Activated CD8-positive, alpha-beta memory T cell treated with anti-CD3 and anti-CD28 coated beads, Interleukin-2, amount 10 ng/mL, durations not matched to agents 7 days and 5 days (primary cell): Measurements from ENCODE around the gene PTGES3. TPM values are rescaled to one million over a fixed set of nuclear protein-coding genes. Genes with fewer than 3 reads are reported as not detected.
A peak's percentile ranks its signal among the peaks of the same experiment; 100 is the strongest.

ENCODE experiments used
- ATAC-seq: fragments of 150-1000 bp; cut with Tn5 transposase; one replicate; pipeline ENCODE4 v1.10.0; 2021; ENCODE audit warnings: moderate library complexity
- CTCF ChIA-PET: fragments of 350-600 bp; sonication (Branson Sonifier 250); formaldehyde crosslinking; loops from one replicate; lab custom pipeline; 2021; ENCODE audit warnings: antibody characterized with exemption; lab: Charles Lee
- DNase-seq: peaks from one replicate; pipeline ENCODE4 v3.0.0-alpha.2; 2020
- H3K27ac Mint-ChIP-seq: one replicate; pipeline ENCODE4 v1.8.0; 2021; ENCODE audit warnings: mild to moderate bottlenecking, mixed read lengths
- H3K27me3 Mint-ChIP-seq: one replicate; pipeline ENCODE4 v1.8.0; 2021; ENCODE audit warnings: mixed read lengths
- H3K36me3 Mint-ChIP-seq: one replicate; pipeline ENCODE4 v1.8.0; 2021; ENCODE audit warnings: mild to moderate bottlenecking, mixed read lengths
- H3K4me1 Mint-ChIP-seq: one replicate; pipeline ENCODE4 v1.8.0; 2021; ENCODE audit warnings: mixed read lengths
- H3K4me3 Mint-ChIP-seq: one replicate; pipeline ENCODE4 v1.8.0; 2021; ENCODE audit warnings: mild to moderate bottlenecking, moderate library complexity, mixed read lengths
- H3K9me3 Mint-ChIP-seq: one replicate; pipeline ENCODE4 v1.8.0; 2022; ENCODE audit warnings: low read depth, mixed read lengths
- total RNA-seq, 2 experiments: library from RNA; stranded (reverse); gene quantifications; one replicate each; pipeline ENCODE4 v1.2.3, GENCODE V29; 2021

PTGES3 gene
- total RNA-seq, 2 experiments from 2014 or later = 241 to 268 TPM

GRCh38 chr12:56628671-56629458 lies 59.2 kb downstream of the PTGES3 start:
- H3K36me3 Mint-ChIP-seq = peaks cover 28% of the 10 kb centered on the region
- H3K9me3 Mint-ChIP-seq = no peaks in the 10 kb centered on the region
- CTCF ChIA-PET = interaction anchor here (0.7 to 3.6 kb wide), 17 partner anchors 8 to 501 kb away, joined by 3 to 21 read pairs (median 5); partner anchors contain the start of genes ATP5F1B, ESYT1, NACA and PTGES3

GRCh38 chr12:56626701-56627100 lies 61.4 kb downstream of the PTGES3 start:
- Mint-ChIP-seq H3K27me3 (no peaks in the 10 kb centered on the region), H3K9me3 (no peaks in the 10 kb centered on the region), H3K36me3 (peaks cover 33% of the 10 kb centered on the region), H3K4me1 (peaks cover 64% of the 10 kb centered on the region), H3K4me3 (no peak overlapping the region), H3K27ac (peak overlapping the region; percentile 69)
- CTCF ChIA-PET = interaction anchor here (1.4 to 3.6 kb wide), 3 partner anchors 10 to 113 kb away, joined by 3 to 21 read pairs (median 5); no protein-coding TSS in a partner anchor
- ATAC-seq = no peak
- no peak for DNase-seq

More at GRCh38 chr12:56628671-56629458, 59.2 kb downstream of the PTGES3 start:
- Mint-ChIP-seq H3K4me3 (peak overlapping the region; percentile 92), H3K27me3 (no peaks in the 10 kb centered on the region), H3K4me1 (peaks cover 73% of the 10 kb centered on the region), H3K27ac (peak overlapping the region; percentile 93)
- ATAC-seq (peak; percentile 16), DNase-seq (peak; percentile 86)

DNA sequence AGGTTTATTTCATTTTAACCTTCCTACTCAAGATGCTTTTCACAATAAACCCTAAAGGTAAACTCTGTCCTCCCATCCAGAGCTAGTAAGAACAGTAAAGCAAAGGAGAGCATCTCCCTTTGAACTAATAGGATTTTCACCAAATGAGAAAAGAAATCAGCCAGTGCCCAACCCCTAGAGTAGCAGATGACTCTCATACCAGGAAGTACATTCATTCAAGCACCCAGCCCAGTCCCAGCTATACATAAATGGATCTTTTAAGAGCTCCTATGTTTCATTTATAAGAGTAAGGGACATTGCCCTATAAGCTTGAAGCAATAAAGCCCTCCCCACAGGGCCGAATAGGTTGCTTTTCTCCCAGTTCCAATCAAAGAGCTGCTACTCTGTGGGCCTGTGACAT lies 65.5 kb downstream of the PTGES3 start:
- Mint-ChIP-seq H3K27ac (no peak overlapping the region), H3K4me1 (peaks cover 46% of the 10 kb centered on the region), H3K9me3 (no peaks in the 10 kb centered on the region), H3K36me3 (peaks cover 38% of the 10 kb centered on the region), H3K4me3 (no peak overlapping the region), H3K27me3 (no peaks in the 10 kb centered on the region)
- no peak for ATAC-seq
- DNase-seq = no peak
- CTCF ChIA-PET = interaction anchor here (0.9 to 5.0 kb wide), 2 partner anchors 13 to 109 kb away, joined by 3 to 34 read pairs; no protein-coding TSS in a partner anchor

DNA sequence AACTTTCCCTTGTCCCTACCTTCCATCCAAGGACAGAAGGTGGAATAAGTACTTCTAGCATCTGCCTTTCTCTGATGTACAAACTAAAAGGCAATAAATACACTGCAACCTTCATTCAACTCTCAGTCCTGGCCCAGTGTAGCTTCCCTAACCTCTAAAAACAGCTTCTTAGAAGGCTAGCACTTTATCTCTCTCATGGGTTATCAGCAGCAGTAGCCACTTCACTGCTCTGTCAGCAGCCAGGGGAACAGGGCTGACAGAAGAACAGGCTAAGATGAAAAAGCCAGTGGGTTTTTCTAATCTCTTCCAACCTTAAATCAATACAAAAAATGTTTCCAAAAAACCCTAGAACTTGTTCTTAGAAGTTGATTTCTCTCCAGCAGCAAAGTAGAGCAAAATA lies 71.2 kb downstream of the PTGES3 start:
- peak overlapping the region; percentile 42 for H3K27ac Mint-ChIP-seq

DNA sequence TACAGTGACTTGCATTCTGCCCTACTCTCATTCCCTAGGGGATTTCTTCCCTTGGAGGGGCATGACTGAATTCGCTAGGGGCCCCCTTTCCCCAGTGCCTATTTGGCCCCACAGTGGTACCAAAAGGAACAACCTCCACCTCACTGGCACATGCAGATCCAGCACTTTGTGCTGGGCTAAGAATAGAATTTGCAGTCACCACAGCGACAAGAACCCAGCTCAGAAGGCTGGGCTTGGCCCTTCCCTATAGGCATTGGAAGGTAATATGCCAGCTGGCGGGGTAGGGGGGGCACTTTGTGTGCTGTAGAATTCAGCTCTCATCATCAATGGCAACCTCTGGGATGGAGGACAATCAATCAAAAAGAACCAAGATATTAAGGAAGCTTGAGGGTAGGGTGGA lies 71.8 kb downstream of the PTGES3 start:
- CTCF ChIA-PET = interaction anchor here (0.6 to 1.7 kb wide), 2 partner anchors 8 to 13 kb away, joined by 4 to 6 read pairs; no protein-coding TSS in a partner anchor
- no peak overlapping the region for H3K27ac Mint-ChIP-seq

More for the DNA sequence above, 71.2 kb downstream of the PTGES3 start:
- ATAC-seq (no peak), DNase-seq (no peak)
- Mint-ChIP-seq H3K36me3 (peaks cover 57% of the 10 kb centered on the region), H3K9me3 (no peaks in the 10 kb centered on the region), H3K4me3 (no peak overlapping the region), H3K27me3 (no peaks in the 10 kb centered on the region), H3K4me1 (peaks cover 7% of the 10 kb centered on the region)
- CTCF ChIA-PET = interaction anchor here (0.6 to 1.7 kb wide), 2 partner anchors 8 to 12 kb away, joined by 4 to 6 read pairs; no protein-coding TSS in a partner anchor

GRCh38 chr12:56614627-56615026 lies 73.5 kb downstream of the PTGES3 start:
- Mint-ChIP-seq H3K36me3 (peaks cover 65% of the 10 kb centered on the region), H3K27ac (no peak overlapping the region), H3K9me3 (no peaks in the 10 kb centered on the region), H3K27me3 (no peaks in the 10 kb centered on the region), H3K4me3 (no peak overlapping the region), H3K4me1 (no peaks in the 10 kb centered on the region)
- no peak for DNase-seq
- no peak for ATAC-seq
- CTCF ChIA-PET = no interaction called here

More for the DNA sequence above, 71.8 kb downstream of the PTGES3 start:
- Mint-ChIP-seq H3K9me3 (no peaks in the 10 kb centered on the region), H3K27me3 (no peaks in the 10 kb centered on the region), H3K36me3 (peaks cover 63% of the 10 kb centered on the region), H3K4me1 (peaks cover 7% of the 10 kb centered on the region), H3K4me3 (no peak overlapping the region)
- ATAC-seq (no peak), DNase-seq (no peak)

Other genes starting within 250 kb of the PTGES3 start
- gene TIMELESS, start 238.9 kb downstream of the PTGES3 start, total RNA-seq = 10 to 100 TPM; 64.1 to 65.8 TPM
- gene MIP, start 233.6 kb downstream of the PTGES3 start, total RNA-seq = not detected
- 1 to 10 TPM; 3.4 to 3.7 TPM for gene SPRYD4, start 219.7 kb downstream of the PTGES3 start, total RNA-seq
- gene GLS2, start 200.1 kb downstream of the PTGES3 start, total RNA-seq = 1 to 10 TPM; 1.1 to 1.4 TPM
- gene RBMS2, start 166.5 kb downstream of the PTGES3 start, total RNA-seq = 1 to 10 TPM; 9.3 to 10.0 TPM
- 100 to 1,000 TPM; 110 to 113 TPM for gene BAZ2A, start 58.0 kb downstream of the PTGES3 start, total RNA-seq
- 100 to 1,000 TPM; 583 to 726 TPM for gene ATP5F1B, start 42.3 kb downstream of the PTGES3 start, total RNA-seq
- 100 to 1,000 TPM; 723 to 803 TPM for gene NACA, start 37.0 kb upstream of the PTGES3 start, total RNA-seq
- 10 to 100 TPM; 62.9 to 65.3 TPM for gene PRIM1, start 64.0 kb upstream of the PTGES3 start, total RNA-seq
- 1 to 10 TPM; 2.9 to 4.5 TPM for gene HSD17B6, start 75.0 kb upstream of the PTGES3 start, total RNA-seq
- not detected for gene SDR9C7, start 246.1 kb upstream of the PTGES3 start, total RNA-seq